ENCODE measurements around the gene KCNG2.

DNA sequence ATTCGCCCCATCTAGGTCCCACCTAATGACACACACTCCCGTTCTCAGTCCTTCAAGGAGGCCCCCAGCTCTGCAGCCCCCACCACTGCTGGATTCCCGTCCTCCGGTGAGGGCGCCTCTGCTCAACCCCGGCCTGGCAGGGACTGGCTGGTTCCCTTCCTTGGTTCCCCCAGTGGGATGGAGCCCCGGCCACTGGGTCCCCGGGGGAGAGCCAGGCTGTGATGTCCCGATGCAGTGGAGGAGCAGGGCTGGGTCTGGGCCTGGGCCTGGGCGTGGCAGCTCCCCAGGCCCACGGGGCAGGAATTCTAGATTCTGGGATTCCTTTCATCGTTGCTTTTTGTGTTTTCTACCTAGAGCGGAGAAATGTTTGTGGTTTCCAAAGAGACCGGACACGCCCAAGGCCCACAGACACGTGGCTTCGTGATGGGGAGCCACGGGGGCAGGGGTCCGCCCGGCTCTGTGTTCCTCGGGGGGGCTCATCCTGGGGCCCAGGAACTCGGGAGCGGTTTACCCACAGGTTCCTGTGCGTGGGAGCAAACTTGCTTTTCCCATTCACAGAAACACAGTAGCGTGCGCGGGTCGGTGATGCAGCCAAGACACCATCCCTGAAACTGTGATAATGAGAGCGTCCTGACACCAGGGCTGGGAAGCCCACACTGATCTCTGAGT lies 86.7 kb downstream of the KCNG2 start:
- TF ChIP-seq, protein P1, sequence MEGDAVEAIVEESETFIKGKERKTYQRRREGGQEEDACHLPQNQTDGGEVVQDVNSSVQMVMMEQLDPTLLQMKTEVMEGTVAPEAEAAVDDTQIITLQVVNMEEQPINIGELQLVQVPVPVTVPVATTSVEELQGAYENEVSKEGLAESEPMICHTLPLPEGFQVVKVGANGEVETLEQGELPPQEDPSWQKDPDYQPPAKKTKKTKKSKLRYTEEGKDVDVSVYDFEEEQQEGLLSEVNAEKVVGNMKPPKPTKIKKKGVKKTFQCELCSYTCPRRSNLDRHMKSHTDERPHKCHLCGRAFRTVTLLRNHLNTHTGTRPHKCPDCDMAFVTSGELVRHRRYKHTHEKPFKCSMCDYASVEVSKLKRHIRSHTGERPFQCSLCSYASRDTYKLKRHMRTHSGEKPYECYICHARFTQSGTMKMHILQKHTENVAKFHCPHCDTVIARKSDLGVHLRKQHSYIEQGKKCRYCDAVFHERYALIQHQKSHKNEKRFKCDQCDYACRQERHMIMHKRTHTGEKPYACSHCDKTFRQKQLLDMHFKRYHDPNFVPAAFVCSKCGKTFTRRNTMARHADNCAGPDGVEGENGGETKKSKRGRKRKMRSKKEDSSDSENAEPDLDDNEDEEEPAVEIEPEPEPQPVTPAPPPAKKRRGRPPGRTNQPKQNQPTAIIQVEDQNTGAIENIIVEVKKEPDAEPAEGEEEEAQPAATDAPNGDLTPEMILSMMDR (conservative IDR thresholded peaks at IDR 0.05; ENCODE audit: low read length): no peak
- no peak for TF ChIP-seq EZH2phosphoT487 (IDR thresholded peaks at IDR 0.05; ENCODE audit: borderline replicate concordance)

All from Loucy (cell line).